ENCODE data around the gene THRAP3. TPM values are rescaled to one million over a fixed set of nuclear protein-coding genes. Genes with fewer than 3 reads are reported as not detected.

The THRAP3 gene
- total RNA-seq, 2 experiments from 2014 or later = 135 to 138 TPM

- DNase-seq = no peak
- intact Hi-C loops (cut with micrococcal nuclease) = no loop called here
- Mint-ChIP-seq H3K4me3 (no peak overlapping the region), H3K27ac (no peak overlapping the region), H3K27me3 (no peaks in the 10 kb centered on the region), H3K36me3 (peaks cover 19% of the 10 kb centered on the region), H3K4me1 (ENCODE audit: low read depth) (peaks cover 16% of the 10 kb centered on the region), H3K9me3 (no peaks in the 10 kb centered on the region)
- POLR2A ChIA-PET = no interaction called here
- CTCF ChIA-PET = interaction anchor here (1.5 to 2.0 kb wide), 2 partner anchors 72 to 82 kb away, joined by 4 to 5 read pairs; no protein-coding TSS in a partner anchor
Observed at GRCh38 chr1:36339615-36340014, 115.4 kb downstream of the THRAP3 start.

GRCh38 chr1:36341626-36342320 lies 117.5 kb downstream of the THRAP3 start:
- H3K4me3 Mint-ChIP-seq = no peak overlapping the region
- DNase-seq = no peak
- intact Hi-C loops (cut with micrococcal nuclease) = loop anchor here (1.0 to 2.0 kb wide), 2 partner anchors 27 to 79 kb away; no protein-coding TSS in a partner anchor
- POLR2A ChIA-PET = no interaction called here
- no peak overlapping the region for H3K27ac Mint-ChIP-seq
- H3K36me3 Mint-ChIP-seq = peaks cover 20% of the 10 kb centered on the region
- no peaks in the 10 kb centered on the region for H3K9me3 Mint-ChIP-seq
- CTCF ChIA-PET = interaction anchor here (0.7 to 3.7 kb wide), 23 partner anchors 8 to 192 kb away, joined by 3 to 56 read pairs (median 7); partner anchors contain the start of genes LSM10, STK40 and TRAPPC3
- H3K4me1 Mint-ChIP-seq (ENCODE audit: low read depth) = peaks cover 16% of the 10 kb centered on the region
- no peaks in the 10 kb centered on the region for H3K27me3 Mint-ChIP-seq

- DNase-seq = peak; percentile 70
- no peak overlapping the region for H3K27ac Mint-ChIP-seq
- H3K9me3 Mint-ChIP-seq = no peaks in the 10 kb centered on the region
- peaks cover 16% of the 10 kb centered on the region for H3K4me1 Mint-ChIP-seq (ENCODE audit: low read depth)
- ChIA-PET POLR2A (no interaction called here), CTCF (interaction anchor here (0.5 to 3.7 kb wide), 32 partner anchors 8 to 193 kb away, joined by 3 to 56 read pairs (median 4); partner anchors contain the start of genes CSF3R, LSM10, STK40 and TRAPPC3)
- peaks cover 22% of the 10 kb centered on the region for H3K36me3 Mint-ChIP-seq
- H3K4me3 Mint-ChIP-seq = no peak overlapping the region
- no peaks in the 10 kb centered on the region for H3K27me3 Mint-ChIP-seq
- intact Hi-C loops (cut with micrococcal nuclease) = loop anchor here (1.0 to 2.0 kb wide), 2 partner anchors 26 to 78 kb away; no protein-coding TSS in a partner anchor
Observed at GRCh38 chr1:36342426-36343185, 118.4 kb downstream of the THRAP3 start.

GRCh38 chr1:36343651-36344394 lies 119.6 kb downstream of the THRAP3 start:
- H3K36me3 Mint-ChIP-seq = peaks cover 33% of the 10 kb centered on the region
- no peak overlapping the region for H3K27ac Mint-ChIP-seq
- no peak overlapping the region for H3K4me3 Mint-ChIP-seq
- POLR2A ChIA-PET = interaction anchor here (0.6 kb wide), 1 partner anchor 66 kb away, joined by 3 read pairs; no protein-coding TSS in a partner anchor
- CTCF ChIA-PET = interaction anchor here (0.6 to 3.7 kb wide), 12 partner anchors 16 to 205 kb away, joined by 3 to 56 read pairs (median 8); no protein-coding TSS in a partner anchor
- DNase-seq = no peak
- H3K9me3 Mint-ChIP-seq = no peaks in the 10 kb centered on the region
- H3K4me1 Mint-ChIP-seq (ENCODE audit: low read depth) = peaks cover 12% of the 10 kb centered on the region
- H3K27me3 Mint-ChIP-seq = no peaks in the 10 kb centered on the region
- intact Hi-C loops (cut with micrococcal nuclease) = loop anchor here (2.0 kb wide), 1 partner anchor 25 kb away; no protein-coding TSS in a partner anchor

GRCh38 chr1:36344395-36344680 lies 120.1 kb downstream of the THRAP3 start:
- CTCF ChIA-PET = interaction anchor here (0.6 to 3.7 kb wide), 3 partner anchors 58 to 206 kb away, joined by 6 to 43 read pairs (median 7); no protein-coding TSS in a partner anchor
- H3K9me3 Mint-ChIP-seq = no peaks in the 10 kb centered on the region
- no peak overlapping the region for H3K27ac Mint-ChIP-seq
- no peaks in the 10 kb centered on the region for H3K27me3 Mint-ChIP-seq
- peaks cover 11% of the 10 kb centered on the region for H3K4me1 Mint-ChIP-seq (ENCODE audit: low read depth)
- DNase-seq = no peak
- intact Hi-C loops (cut with micrococcal nuclease) = no loop called here
- peaks cover 35% of the 10 kb centered on the region for H3K36me3 Mint-ChIP-seq
- no peak overlapping the region for H3K4me3 Mint-ChIP-seq
- POLR2A ChIA-PET = interaction anchor here (0.6 kb wide), 1 partner anchor 66 kb away, joined by 3 read pairs; no protein-coding TSS in a partner anchor

GRCh38 chr1:36345353-36345752 lies 121.1 kb downstream of the THRAP3 start:
- CTCF ChIA-PET = interaction anchor here (3.0 kb wide), 1 partner anchor 22 kb away, joined by 10 read pairs; no protein-coding TSS in a partner anchor
- no peak overlapping the region for H3K27ac Mint-ChIP-seq
- DNase-seq = no peak
- H3K9me3 Mint-ChIP-seq = no peaks in the 10 kb centered on the region
- H3K4me1 Mint-ChIP-seq (ENCODE audit: low read depth) = peaks cover 16% of the 10 kb centered on the region
- POLR2A ChIA-PET = no interaction called here
- H3K27me3 Mint-ChIP-seq = no peaks in the 10 kb centered on the region
- no peak overlapping the region for H3K4me3 Mint-ChIP-seq
- intact Hi-C loops (cut with micrococcal nuclease) = no loop called here
- peaks cover 34% of the 10 kb centered on the region for H3K36me3 Mint-ChIP-seq

GRCh38 chr1:36346741-36347370 lies 122.6 kb downstream of the THRAP3 start:
- ChIA-PET CTCF (interaction anchor here (1.0 to 3.0 kb wide), 3 partner anchors 21 to 75 kb away, joined by 3 to 10 read pairs (median 6); no protein-coding TSS in a partner anchor), POLR2A (no interaction called here)
- no peaks in the 10 kb centered on the region for H3K27me3 Mint-ChIP-seq
- intact Hi-C loops (cut with micrococcal nuclease) = no loop called here
- peaks cover 24% of the 10 kb centered on the region for H3K36me3 Mint-ChIP-seq
- no peak overlapping the region for H3K27ac Mint-ChIP-seq
- peaks cover 31% of the 10 kb centered on the region for H3K4me1 Mint-ChIP-seq (ENCODE audit: low read depth)
- DNase-seq = no peak
- no peaks in the 10 kb centered on the region for H3K9me3 Mint-ChIP-seq
- H3K4me3 Mint-ChIP-seq = no peak overlapping the region

GRCh38 chr1:36349241-36349671 lies 125.0 kb downstream of the THRAP3 start:
- peak; percentile 46 for DNase-seq
- ChIA-PET CTCF (interaction anchor here (1.9 to 5.0 kb wide), 2 partner anchors 19 to 69 kb away, joined by 4 to 39 read pairs; no protein-coding TSS in a partner anchor), POLR2A (interaction anchor here (1.1 kb wide), 2 partner anchors 36 to 43 kb away, joined by 3 to 5 read pairs; partner anchors contain the start of gene SH3D21)
- Mint-ChIP-seq H3K27ac (peak overlapping the region; percentile 38), H3K4me1 (ENCODE audit: low read depth) (peaks cover 32% of the 10 kb centered on the region), H3K36me3 (peaks cover 21% of the 10 kb centered on the region), H3K9me3 (no peaks in the 10 kb centered on the region), H3K27me3 (no peaks in the 10 kb centered on the region), H3K4me3 (no peak overlapping the region)
- intact Hi-C loops (cut with micrococcal nuclease) = no loop called here

- peaks cover 19% of the 10 kb centered on the region for H3K36me3 Mint-ChIP-seq
- intact Hi-C loops (cut with micrococcal nuclease) = loop anchor here (2.0 kb wide), 1 partner anchor 71 kb away; no protein-coding TSS in a partner anchor
- ChIA-PET CTCF (interaction anchor here (1.0 to 5.0 kb wide), 3 partner anchors 18 to 69 kb away, joined by 4 to 39 read pairs (median 5); partner anchors contain the start of gene SH3D21), POLR2A (interaction anchor here (1.1 to 1.7 kb wide), 2 partner anchors 35 to 37 kb away, joined by 5 to 6 read pairs; no protein-coding TSS in a partner anchor)
- DNase-seq = no peak
- no peaks in the 10 kb centered on the region for H3K27me3 Mint-ChIP-seq
- no peaks in the 10 kb centered on the region for H3K9me3 Mint-ChIP-seq
- peaks cover 32% of the 10 kb centered on the region for H3K4me1 Mint-ChIP-seq (ENCODE audit: low read depth)
- no peak overlapping the region for H3K27ac Mint-ChIP-seq
- H3K4me3 Mint-ChIP-seq = no peak overlapping the region
Observed at GRCh38 chr1:36349839-36350238, 125.6 kb downstream of the THRAP3 start.

GRCh38 chr1:36350659-36351226 lies 126.5 kb downstream of the THRAP3 start:
- Mint-ChIP-seq H3K27ac (peak overlapping the region; percentile 73), H3K27me3 (no peaks in the 10 kb centered on the region), H3K36me3 (peaks cover 24% of the 10 kb centered on the region), H3K9me3 (no peaks in the 10 kb centered on the region), H3K4me3 (no peak overlapping the region), H3K4me1 (ENCODE audit: low read depth) (peaks cover 32% of the 10 kb centered on the region)
- peak; percentile 67 for DNase-seq
- CTCF ChIA-PET = interaction anchor here (0.6 to 5.0 kb wide), 10 partner anchors 8 to 202 kb away, joined by 3 to 39 read pairs (median 4); partner anchors contain the start of genes SH3D21 and TRAPPC3
- intact Hi-C loops (cut with micrococcal nuclease) = loop anchor here (2.0 kb wide), 1 partner anchor 70 kb away; no protein-coding TSS in a partner anchor
- POLR2A ChIA-PET = interaction anchor here (0.8 to 1.7 kb wide), 3 partner anchors 16 to 47 kb away, joined by 3 to 6 read pairs (median 4); partner anchors contain the start of gene LSM10
